ENCODE data around the gene HELLS. TPM values are rescaled to one million over a fixed set of nuclear protein-coding genes. Genes with fewer than 3 reads are reported as not detected.

The HELLS gene
- total RNA-seq, 4 donors from 2014 or later: 1.8 to 8.5 (median 7.9) TPM

DNA sequence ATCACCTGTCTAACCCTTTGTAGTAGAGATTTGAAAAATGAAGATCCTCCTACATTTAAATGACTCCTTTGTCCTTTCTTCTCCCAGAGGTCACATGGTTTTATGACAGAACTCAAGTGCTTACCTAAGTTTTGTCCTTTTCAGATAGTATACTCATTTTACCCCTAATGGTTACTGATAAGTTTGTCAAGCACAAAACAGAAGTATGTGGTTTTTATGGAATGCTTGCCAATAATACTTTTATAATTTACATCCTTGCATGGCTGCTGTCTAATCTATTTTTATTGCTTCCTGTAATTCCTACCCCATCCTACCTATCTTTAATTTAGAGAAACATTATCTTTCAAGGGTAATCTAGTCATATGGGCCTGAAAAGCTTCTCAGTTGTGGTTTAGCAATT is 37.5 kb downstream of the HELLS start:
- TF ChIP-seq, protein P1, sequence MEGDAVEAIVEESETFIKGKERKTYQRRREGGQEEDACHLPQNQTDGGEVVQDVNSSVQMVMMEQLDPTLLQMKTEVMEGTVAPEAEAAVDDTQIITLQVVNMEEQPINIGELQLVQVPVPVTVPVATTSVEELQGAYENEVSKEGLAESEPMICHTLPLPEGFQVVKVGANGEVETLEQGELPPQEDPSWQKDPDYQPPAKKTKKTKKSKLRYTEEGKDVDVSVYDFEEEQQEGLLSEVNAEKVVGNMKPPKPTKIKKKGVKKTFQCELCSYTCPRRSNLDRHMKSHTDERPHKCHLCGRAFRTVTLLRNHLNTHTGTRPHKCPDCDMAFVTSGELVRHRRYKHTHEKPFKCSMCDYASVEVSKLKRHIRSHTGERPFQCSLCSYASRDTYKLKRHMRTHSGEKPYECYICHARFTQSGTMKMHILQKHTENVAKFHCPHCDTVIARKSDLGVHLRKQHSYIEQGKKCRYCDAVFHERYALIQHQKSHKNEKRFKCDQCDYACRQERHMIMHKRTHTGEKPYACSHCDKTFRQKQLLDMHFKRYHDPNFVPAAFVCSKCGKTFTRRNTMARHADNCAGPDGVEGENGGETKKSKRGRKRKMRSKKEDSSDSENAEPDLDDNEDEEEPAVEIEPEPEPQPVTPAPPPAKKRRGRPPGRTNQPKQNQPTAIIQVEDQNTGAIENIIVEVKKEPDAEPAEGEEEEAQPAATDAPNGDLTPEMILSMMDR (IDR thresholded peaks at IDR 0.05; ENCODE audit: low read depth): no peak

DNA sequence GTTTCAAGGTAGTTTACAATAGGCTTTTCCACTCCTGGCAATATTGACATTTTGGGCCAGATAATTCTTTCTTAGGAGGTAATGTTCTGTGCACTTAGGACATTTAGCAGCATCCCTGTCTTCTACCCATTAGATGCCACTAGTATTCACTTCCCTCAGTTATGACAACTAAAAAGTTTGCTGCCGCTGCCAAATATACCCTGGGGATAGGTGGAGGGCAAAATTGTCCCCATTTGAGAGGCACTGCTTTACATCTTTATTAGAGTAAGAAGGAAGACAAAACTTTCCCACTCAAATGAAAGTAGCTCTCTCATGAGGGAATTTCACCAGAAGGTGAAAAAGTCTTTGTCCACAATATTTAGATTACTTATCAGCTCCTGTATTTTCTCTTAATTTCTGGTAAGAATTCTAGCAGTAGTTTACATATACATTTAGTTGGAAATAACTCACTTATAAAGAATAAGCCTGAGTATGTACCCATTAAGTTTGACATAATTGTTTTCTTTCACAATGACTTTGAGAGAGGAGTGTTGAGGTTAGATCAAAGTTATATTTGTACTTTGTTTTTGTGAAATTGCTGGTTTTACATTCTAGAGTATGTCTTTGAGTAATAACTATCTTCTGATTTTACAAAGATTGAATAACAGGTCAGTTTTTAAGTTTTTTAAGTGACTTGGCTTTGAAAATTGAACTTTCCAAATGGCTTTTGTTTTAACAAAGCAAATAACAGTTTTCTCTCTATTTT is 46.0 kb downstream of the HELLS start:
- TF ChIP-seq, protein P1 (IDR thresholded peaks at IDR 0.05; ENCODE audit: low read depth): no peak

DNA sequence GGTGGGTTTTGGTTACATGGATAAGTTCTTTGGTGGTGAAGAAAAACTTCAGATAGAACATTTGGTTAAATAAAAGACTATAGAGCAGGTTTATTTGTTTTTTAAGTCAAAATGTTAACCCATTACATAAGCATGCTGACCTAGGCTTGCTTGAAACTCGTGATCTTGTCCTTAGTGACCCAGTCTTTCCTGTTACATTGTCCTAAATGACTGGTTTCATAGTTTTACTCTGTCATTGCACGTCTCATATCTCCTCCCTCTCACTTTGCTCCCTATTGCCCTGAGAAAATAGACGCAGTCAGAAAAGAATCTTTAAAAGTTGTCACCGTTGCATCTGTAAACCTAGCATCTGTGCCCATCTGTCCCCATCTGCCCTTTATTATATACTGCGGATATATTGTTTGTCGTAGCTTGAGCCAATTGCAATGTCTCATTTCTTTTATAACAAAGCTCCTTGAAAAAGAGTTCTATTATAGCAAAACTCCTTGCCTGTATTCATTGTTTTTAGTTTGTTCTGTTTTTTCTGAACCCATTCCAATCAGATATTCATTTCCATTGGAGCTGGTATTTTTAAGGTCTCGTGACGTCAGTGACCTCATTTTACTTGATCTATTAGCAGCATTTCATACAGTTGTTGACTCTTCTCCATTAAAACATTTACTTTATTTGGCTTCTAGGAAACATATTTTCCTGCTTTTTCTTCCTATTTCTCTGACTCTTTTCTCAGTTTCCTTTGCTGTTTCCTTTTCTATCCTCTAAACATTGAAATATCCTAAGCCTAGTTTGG is 57.3 kb downstream of the HELLS start:
- TF ChIP-seq, protein P1 (IDR thresholded peaks at IDR 0.05; ENCODE audit: low read depth): no peak

DNA sequence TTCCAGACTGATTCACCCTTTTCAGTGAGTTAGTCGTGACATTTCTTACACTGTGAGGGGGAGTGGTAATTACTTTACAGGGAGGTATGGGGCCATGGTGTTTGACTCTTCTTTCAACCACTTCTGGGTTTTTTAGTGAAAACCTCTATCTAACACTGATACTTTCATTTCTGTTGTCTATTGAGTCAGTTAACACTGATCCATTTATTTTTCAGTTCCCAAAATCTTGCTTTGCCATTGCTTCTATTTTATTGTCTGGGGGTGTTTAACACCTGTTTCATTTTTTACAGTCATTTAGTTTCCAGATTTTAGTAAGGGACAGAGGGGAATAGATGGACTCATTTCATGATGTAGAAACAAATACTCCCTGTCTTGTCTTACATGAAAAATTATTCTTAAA is 61.5 kb downstream of the HELLS start:
- TF ChIP-seq, protein P1 (IDR thresholded peaks at IDR 0.05; ENCODE audit: low read depth): no peak

DNA sequence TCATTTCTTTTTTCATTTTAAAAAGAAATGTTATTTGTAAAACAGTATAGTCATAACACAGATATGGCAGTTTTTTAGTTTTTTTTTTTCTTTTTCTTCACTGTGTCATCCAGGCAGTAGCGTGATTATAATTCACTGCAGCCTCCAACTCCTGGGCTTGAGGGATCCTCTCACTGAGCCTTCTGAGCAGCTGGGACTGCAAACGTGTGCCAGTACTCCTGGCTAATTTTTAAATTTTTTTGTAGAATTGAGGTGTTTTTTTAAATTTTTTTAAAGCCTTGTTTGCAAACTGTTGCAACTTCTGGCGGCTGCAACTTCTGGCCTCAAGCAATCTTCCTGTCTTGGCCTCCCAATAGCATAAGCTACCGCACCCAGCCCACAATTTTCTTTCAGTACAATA is 63.0 kb downstream of the HELLS start:
- TF ChIP-seq, protein P1 (IDR thresholded peaks at IDR 0.05; ENCODE audit: low read depth): no peak

DNA sequence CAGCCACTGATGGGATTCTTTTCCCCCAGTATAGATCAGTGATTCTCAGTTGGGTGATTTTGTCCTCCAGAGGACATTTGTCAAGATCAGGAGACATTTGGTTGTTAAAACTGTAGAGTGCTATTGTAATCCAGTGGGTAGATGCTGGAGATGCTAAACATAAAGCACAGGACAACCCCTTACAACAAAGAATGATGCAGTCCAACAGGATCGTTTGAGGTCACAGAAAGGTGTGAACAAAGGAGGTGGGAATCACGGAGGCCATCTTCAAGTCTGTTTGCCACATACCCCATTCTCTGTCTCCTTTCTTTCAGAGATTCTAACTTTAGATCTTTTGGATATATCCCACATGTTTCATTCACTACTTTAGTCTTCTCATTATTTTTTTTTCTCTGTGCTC is 69.0 kb downstream of the HELLS start:
- TF ChIP-seq, protein P1 (IDR thresholded peaks at IDR 0.05; ENCODE audit: low read depth): no peak

DNA sequence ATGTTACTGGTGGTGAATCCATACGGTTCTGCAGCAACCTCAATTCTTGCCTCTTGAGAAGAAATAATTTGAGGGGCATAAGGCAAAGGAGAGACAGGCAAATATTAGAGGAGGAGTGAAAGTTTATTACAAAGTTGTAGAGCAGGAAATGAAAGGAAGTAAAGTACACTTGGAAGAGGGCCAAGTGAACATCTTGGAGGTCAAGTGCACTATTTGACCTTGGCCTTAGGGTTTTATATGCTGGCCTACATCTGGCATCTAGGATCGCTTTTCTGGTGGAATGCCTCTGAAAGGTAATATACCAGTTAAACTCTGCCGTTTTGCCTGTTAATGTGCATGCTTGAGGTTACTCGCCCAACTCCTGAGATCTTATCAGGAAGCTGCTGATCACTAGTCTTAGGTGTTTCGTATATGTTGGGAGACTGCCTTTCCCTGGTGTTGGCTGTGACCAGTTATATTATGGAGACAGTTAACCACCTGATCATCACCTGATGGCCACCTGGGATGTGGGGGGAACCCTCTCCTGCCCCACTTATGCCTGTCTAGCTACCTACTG is 71.9 kb downstream of the HELLS start:
- TF ChIP-seq, protein P1 (IDR thresholded peaks at IDR 0.05; ENCODE audit: low read depth): no peak

All from subcutaneous adipose tissue (tissue), 4 donors.